K562 (cell line): Measurements from ENCODE around the gene RAPGEF5. TPM values are rescaled to one million over a fixed set of nuclear protein-coding genes. Genes with fewer than 3 reads are reported as not detected.

Experiments
- ATAC-seq: fragments of 200-7000 bp; cut with Tn5 transposase; 3 replicates; pipeline ENCODE4 v1.9.1; 2020; ENCODE audit warnings: moderate library complexity
- BruUV-seq: library from RNA; stranded (reverse); fragments of 400-500 nt; replicated peaks from 2 replicates; lab custom pipeline; 2021; lab: Mats Ljungman, UMichigan
- CTCF ChIA-PET: fragments of 300-600 bp; formaldehyde crosslinking; extraction: SDS; loops from one replicate; lab custom pipeline; 2021; ENCODE audit warnings: low intra/inter-chr PET ratio; lab: Yijun Ruan, JAX
- POLR2A ChIA-PET: fragments of 300-600, 350-650 bp; sonication (Branson Sonifier 250); formaldehyde crosslinking; extraction: SDS; loops from one replicate; lab custom pipeline; 2021; ENCODE audit warnings: antibody characterized with exemption, inconsistent platforms; lab: Yijun Ruan, JAX
- DNase-seq, 4 experiments: peaks; one replicate each; pipeline versions ENCODE4 v3.0.0 to v3.0.0-alpha.2; 2011 to 2018; ENCODE audit warnings: low spot score in 3 of 4, mixed read lengths in 3 of 4; ENCODE audit errors: extremely low read depth in 1 of 4
- FAIRE-seq: peaks from 2 replicates; lab custom pipeline; 2011; peaks lifted over from hg19 to GRCh38; lab: Jason Lieb, UNC
- H2AFZ ChIP-seq: 2 replicates; pipeline ENCODE4 v1.6.0; 2011; ENCODE audit warnings: low read depth, low read length, control low read depth, inconsistent platforms
- H3K27ac ChIP-seq: fragments of 200-600 bp; 3 replicates; pipeline ENCODE4 v1.8.0; 2011; ENCODE audit warnings: low read depth, mild to moderate bottlenecking, control low read depth, inconsistent platforms, low read length, moderate library complexity, mixed read lengths; ENCODE audit errors: extremely low read depth
- H3K27me3 ChIP-seq, 2 experiments: fragments of 300-600 bp in 1 of 2; 2 replicates in 1 of 2; 3 replicates in 1 of 2; pipeline versions ENCODE4 v1.6.0 to v1.8.0; 2011; ENCODE audit warnings: inconsistent platforms in 2 of 2, low read length in 2 of 2, mild to moderate bottlenecking in 1 of 2, mixed read lengths in 1 of 2, moderate library complexity in 1 of 2; ENCODE audit not compliant: control insufficient read depth in 2 of 2, insufficient read depth in 2 of 2
- H3K36me3 ChIP-seq: fragments of 300-600 bp; 3 replicates; pipeline ENCODE4 v1.8.0; 2011; ENCODE audit warnings: mild to moderate bottlenecking, low read length, inconsistent platforms; ENCODE audit not compliant: control insufficient read depth, insufficient read depth
- H3K4me1 ChIP-seq, 2 experiments: fragments of 200-600 bp in 1 of 2; replicated peaks in 1 of 2; 2 replicates in 1 of 2; 3 replicates in 1 of 2; pipeline versions ENCODE4 v1.5.1 to v1.8.0; 2011; ENCODE audit warnings: inconsistent platforms in 2 of 2, low read length in 2 of 2, mild to moderate bottlenecking in 1 of 2, mixed read lengths in 1 of 2, moderate library complexity in 1 of 2; ENCODE audit not compliant: control insufficient read depth in 2 of 2, insufficient read depth in 2 of 2
- H3K4me2 ChIP-seq: 2 replicates; pipeline ENCODE4 v1.6.1; 2011; ENCODE audit warnings: low read length, control low read depth, inconsistent platforms, mixed read lengths; ENCODE audit not compliant: insufficient read depth
- H3K4me3 ChIP-seq: fragments of 200-600 bp; sonication (generic), shearing (Covaris generic); 2 replicates; pipeline ENCODE4 v1.5.1; 2016; ENCODE audit warnings: control low read depth, inconsistent platforms
- H3K79me2 ChIP-seq: fragments of 200-600 bp; 3 replicates; pipeline ENCODE4 v1.8.0; 2011; ENCODE audit warnings: low read length, inconsistent platforms; ENCODE audit not compliant: control insufficient read depth, insufficient read depth
- H3K9ac ChIP-seq, 2 experiments: 2 replicates each; pipeline versions ENCODE4 v1.6.0 to v1.6.1; 2011; ENCODE audit warnings: low read depth in 2 of 2, low read length in 2 of 2, control low read depth in 1 of 2, inconsistent platforms in 1 of 2, mild to moderate bottlenecking in 1 of 2, mixed read lengths in 1 of 2; ENCODE audit not compliant: insufficient read depth in 1 of 2
- H3K9me1 ChIP-seq: one replicate; pipeline ENCODE4 v1.6.0; 2011; ENCODE audit warnings: inconsistent platforms, mild to moderate bottlenecking, low read length, moderate library complexity; ENCODE audit not compliant: control insufficient read depth, insufficient read depth
- H3K9me3 ChIP-seq: replicated peaks from 2 replicates; pipeline ENCODE4 v1.5.1; 2011; ENCODE audit warnings: low read depth, low read length, inconsistent platforms; ENCODE audit not compliant: control insufficient read depth, insufficient read depth
- H4K20me1 ChIP-seq: replicated peaks from 2 replicates; pipeline ENCODE4 v1.6.1; 2011; ENCODE audit warnings: low read length, inconsistent platforms, mixed read lengths; ENCODE audit not compliant: control insufficient read depth, insufficient read depth
- CREM ChIP-seq: IDR thresholded peaks from 2 replicates; pipeline ENCODE4 v1.6.1; 2014; ENCODE audit warnings: antibody characterized with exemption, low read depth
- KHSRP ChIP-seq: fragments of 450-650 bp; IDR thresholded peaks from 2 replicates; pipeline ENCODE4 v1.6.1; 2017
- LCOR ChIP-seq: sonication (generic); formaldehyde crosslinking; IDR thresholded peaks from 2 replicates; pipeline ENCODE4 v1.8.0; 2022; ENCODE audit warnings: mild to moderate bottlenecking, missing genetic modification reagents
- TBL1XR1 ChIP-seq, 2 experiments: IDR thresholded peaks; 2 replicates each; pipeline ENCODE4 v1.6.1; 2012; ENCODE audit warnings: improper control_type of control experiment in 2 of 2, low read length in 2 of 2, mild to moderate bottlenecking in 1 of 2
- ZNF224 ChIP-seq: sonication (generic); formaldehyde crosslinking; IDR thresholded peaks from 2 replicates; pipeline ENCODE4 v1.8.0; 2022; ENCODE audit warnings: mild to moderate bottlenecking, missing genetic modification reagents
- WGBS: fragments of 100-300 bp; shearing (Covaris generic); methylation state at CpG from one replicate; pipeline ENCODE4 v1.1.6; 2016; ENCODE audit warnings: low coverage, mixed read lengths; ENCODE audit not compliant: insufficient coverage; ENCODE audit errors: missing lambda C conversion rate; 5-methylcytosine and 5-hydroxymethylcytosine counted together
- in situ Hi-C: fragments of 300-500 bp; cut with MboI; formaldehyde crosslinking; loops from 4 replicates; pipeline ENCODE4 v1.15.0; 2018; ENCODE audit warnings: inconsistent platforms, mixed read lengths
- intact Hi-C: fragments of 100-400 bp; cut with micrococcal nuclease; formaldehyde crosslinking; loops from 2 replicates; pipeline ENCODE4 v1.14.2; 2022
- polyA plus RNA-seq, 8 experiments: library from polyadenylated mRNA; depleted of rRNA in 4 of 8; stranded (reverse) in 5 of 8; unstranded in 3 of 8; fragments of >200 nt; fragmentation: Nextera tagmentation in 2 of 8; fragmentation: Illumina TruSeq in 1 of 8; extraction: Ambion mirVana in 2 of 8; extraction: Trizol in 1 of 8; gene quantifications; 2 replicates each; pipeline versions ENCODE4 v1.2.1 to v1.2.3, GENCODE V29; 2011 to 2014; ENCODE audit warnings: inconsistent platforms in 1 of 8, missing spikeins in 1 of 8
- total RNA-seq, 7 experiments: library from RNA; depleted of rRNA in 6 of 7; stranded (reverse); fragments of >200 nt in 6 of 7; fragmentation: Illumina TruSeq in 2 of 7; extraction: Trizol in 2 of 7; gene quantifications; 2 replicates each; pipeline versions ENCODE4 v1.2.1 to v1.2.3, GENCODE V29; 2011 to 2021; ENCODE audit warnings: low replicate concordance in 1 of 7
- TF ChIP-seq, protein P1 (sequence below): fragments of 200-800 bp; sonication (Bioruptor generic); IDR thresholded peaks from 2 replicates; pipeline ENCODE4 v1.6.1; 2016; ENCODE audit warnings: missing genetic modification characterization, missing compliant biosample characterization
- TF ChIP-seq, protein P2 (sequence below), 2 experiments: fragments of 150-350 bp in 1 of 2; IDR thresholded peaks; 2 replicates each; pipeline ENCODE4 v1.6.1; 2012 to 2016; ENCODE audit warnings: low read depth in 2 of 2, low read length in 2 of 2, mild to moderate bottlenecking in 1 of 2, moderate library complexity in 1 of 2
- TF ChIP-seq, protein P3 (sequence below), 2 experiments: fragments of 200-800 bp in 1 of 2; sonication (Bioruptor generic) in 1 of 2; sonication (generic) in 1 of 2; formaldehyde crosslinking in 1 of 2; IDR thresholded peaks in 1 of 2; conservative IDR thresholded peaks in 1 of 2; 2 replicates each; pipeline versions ENCODE4 v1.5.0 to v1.6.1; 2016 to 2020; ENCODE audit warnings: missing compliant biosample characterization in 1 of 2, missing genetic modification characterization in 1 of 2, missing genetic modification reagents in 1 of 2

The RAPGEF5 gene
- total and polyA plus RNA-seq, 9 of the 15 experiments (the other 6 are each of a cell fraction or from before 2014, with no cell fraction given), result 0.39 to 2.0 (median 1.1) TPM

DNA sequence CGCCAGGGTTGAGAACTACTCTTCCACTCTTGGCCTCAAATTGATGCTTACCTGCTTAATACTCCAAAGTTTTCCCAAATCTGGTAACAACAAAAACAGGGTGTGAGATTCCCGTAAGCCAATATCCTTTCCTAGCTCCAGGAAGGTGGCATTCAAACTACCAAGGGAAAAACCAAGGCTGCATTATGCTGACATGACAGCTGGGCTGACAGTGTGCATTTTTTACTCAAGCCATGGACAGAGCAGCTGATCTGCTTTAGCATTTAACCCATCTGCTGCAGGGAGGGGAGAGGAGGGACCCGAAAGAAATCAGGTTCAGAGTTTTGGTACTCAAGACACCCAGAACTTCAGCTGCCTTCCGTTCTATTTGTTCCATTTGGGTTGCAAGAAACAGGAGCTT lies 49.8 kb upstream of the RAPGEF5 start:
- BruUV-seq, result no TSS peak
- Histone ChIP-seq H3K27ac (no peak overlapping the region), H4K20me1 (no peaks in the 10 kb centered on the region), H3K36me3 (no peaks in the 10 kb centered on the region), H3K27me3 (no peaks in the 10 kb centered on the region), H3K9me1 (no peaks in the 10 kb centered on the region), H3K4me2 (no peak overlapping the region), H3K79me2 (no peaks in the 10 kb centered on the region), H2AFZ (no peak overlapping the region), H3K9ac (no peak overlapping the region), H3K9me3 (no peaks in the 10 kb centered on the region), H3K4me1 (peaks cover 4 to 16% of the 10 kb centered on the region in 2 experiments; a peak in 3 of 5 replicates), H3K4me3 (no peak overlapping the region)
- ATAC-seq (no peak), FAIRE-seq (no peak), DNase-seq (no peak)
- POLR2A ChIA-PET, result interaction anchor here (0.6 kb wide), 1 partner anchor 12 kb away, joined by 3 read pairs; no protein-coding TSS in a partner anchor
- WGBS, result 90% methylated on average over 4 of the region's 4 CpGs
- TF ChIP-seq, protein P1, sequence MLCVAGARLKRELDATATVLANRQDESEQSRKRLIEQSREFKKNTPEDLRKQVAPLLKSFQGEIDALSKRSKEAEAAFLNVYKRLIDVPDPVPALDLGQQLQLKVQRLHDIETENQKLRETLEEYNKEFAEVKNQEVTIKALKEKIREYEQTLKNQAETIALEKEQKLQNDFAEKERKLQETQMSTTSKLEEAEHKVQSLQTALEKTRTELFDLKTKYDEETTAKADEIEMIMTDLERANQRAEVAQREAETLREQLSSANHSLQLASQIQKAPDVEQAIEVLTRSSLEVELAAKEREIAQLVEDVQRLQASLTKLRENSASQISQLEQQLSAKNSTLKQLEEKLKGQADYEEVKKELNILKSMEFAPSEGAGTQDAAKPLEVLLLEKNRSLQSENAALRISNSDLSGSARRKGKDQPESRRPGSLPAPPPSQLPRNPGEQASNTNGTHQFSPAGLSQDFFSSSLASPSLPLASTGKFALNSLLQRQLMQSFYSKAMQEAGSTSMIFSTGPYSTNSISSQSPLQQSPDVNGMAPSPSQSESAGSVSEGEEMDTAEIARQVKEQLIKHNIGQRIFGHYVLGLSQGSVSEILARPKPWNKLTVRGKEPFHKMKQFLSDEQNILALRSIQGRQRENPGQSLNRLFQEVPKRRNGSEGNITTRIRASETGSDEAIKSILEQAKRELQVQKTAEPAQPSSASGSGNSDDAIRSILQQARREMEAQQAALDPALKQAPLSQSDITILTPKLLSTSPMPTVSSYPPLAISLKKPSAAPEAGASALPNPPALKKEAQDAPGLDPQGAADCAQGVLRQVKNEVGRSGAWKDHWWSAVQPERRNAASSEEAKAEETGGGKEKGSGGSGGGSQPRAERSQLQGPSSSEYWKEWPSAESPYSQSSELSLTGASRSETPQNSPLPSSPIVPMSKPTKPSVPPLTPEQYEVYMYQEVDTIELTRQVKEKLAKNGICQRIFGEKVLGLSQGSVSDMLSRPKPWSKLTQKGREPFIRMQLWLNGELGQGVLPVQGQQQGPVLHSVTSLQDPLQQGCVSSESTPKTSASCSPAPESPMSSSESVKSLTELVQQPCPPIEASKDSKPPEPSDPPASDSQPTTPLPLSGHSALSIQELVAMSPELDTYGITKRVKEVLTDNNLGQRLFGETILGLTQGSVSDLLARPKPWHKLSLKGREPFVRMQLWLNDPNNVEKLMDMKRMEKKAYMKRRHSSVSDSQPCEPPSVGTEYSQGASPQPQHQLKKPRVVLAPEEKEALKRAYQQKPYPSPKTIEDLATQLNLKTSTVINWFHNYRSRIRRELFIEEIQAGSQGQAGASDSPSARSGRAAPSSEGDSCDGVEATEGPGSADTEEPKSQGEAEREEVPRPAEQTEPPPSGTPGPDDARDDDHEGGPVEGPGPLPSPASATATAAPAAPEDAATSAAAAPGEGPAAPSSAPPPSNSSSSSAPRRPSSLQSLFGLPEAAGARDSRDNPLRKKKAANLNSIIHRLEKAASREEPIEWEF (CRISPR knock-in tag), result no peak
- TF ChIP-seq, protein P2, sequence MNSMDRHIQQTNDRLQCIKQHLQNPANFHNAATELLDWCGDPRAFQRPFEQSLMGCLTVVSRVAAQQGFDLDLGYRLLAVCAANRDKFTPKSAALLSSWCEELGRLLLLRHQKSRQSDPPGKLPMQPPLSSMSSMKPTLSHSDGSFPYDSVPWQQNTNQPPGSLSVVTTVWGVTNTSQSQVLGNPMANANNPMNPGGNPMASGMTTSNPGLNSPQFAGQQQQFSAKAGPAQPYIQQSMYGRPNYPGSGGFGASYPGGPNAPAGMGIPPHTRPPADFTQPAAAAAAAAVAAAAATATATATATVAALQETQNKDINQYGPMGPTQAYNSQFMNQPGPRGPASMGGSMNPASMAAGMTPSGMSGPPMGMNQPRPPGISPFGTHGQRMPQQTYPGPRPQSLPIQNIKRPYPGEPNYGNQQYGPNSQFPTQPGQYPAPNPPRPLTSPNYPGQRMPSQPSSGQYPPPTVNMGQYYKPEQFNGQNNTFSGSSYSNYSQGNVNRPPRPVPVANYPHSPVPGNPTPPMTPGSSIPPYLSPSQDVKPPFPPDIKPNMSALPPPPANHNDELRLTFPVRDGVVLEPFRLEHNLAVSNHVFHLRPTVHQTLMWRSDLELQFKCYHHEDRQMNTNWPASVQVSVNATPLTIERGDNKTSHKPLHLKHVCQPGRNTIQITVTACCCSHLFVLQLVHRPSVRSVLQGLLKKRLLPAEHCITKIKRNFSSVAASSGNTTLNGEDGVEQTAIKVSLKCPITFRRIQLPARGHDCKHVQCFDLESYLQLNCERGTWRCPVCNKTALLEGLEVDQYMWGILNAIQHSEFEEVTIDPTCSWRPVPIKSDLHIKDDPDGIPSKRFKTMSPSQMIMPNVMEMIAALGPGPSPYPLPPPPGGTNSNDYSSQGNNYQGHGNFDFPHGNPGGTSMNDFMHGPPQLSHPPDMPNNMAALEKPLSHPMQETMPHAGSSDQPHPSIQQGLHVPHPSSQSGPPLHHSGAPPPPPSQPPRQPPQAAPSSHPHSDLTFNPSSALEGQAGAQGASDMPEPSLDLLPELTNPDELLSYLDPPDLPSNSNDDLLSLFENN (IDR thresholded peaks at IDR 0.05; ENCODE audit: low read depth in 2 of 2, low read length in 2 of 2), result no peak
- TF ChIP-seq TBL1XR1 (IDR thresholded peaks at IDR 0.05; ENCODE audit: low read length in 2 of 2), result no peak
- TF ChIP-seq CREM, result no peak
- no peak for TF ChIP-seq ZNF224 (CRISPR knock-in tag)
- no peak for TF ChIP-seq KHSRP
- TF ChIP-seq, protein P3, sequence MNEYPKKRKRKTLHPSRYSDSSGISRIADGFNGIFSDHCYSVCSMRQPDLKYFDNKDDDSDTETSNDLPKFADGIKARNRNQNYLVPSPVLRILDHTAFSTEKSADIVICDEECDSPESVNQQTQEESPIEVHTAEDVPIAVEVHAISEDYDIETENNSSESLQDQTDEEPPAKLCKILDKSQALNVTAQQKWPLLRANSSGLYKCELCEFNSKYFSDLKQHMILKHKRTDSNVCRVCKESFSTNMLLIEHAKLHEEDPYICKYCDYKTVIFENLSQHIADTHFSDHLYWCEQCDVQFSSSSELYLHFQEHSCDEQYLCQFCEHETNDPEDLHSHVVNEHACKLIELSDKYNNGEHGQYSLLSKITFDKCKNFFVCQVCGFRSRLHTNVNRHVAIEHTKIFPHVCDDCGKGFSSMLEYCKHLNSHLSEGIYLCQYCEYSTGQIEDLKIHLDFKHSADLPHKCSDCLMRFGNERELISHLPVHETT (CRISPR knock-in tag; conservative IDR thresholded peaks at IDR 0.05 in 1 of 2, IDR thresholded peaks at IDR 0.05 in 1 of 2), result no peak
- TF ChIP-seq LCOR, result no peak
- in situ Hi-C loops, result no loop called here
- intact Hi-C loops, result no loop called here
- CTCF ChIA-PET, result no interaction called here
